UCSD-AML1 (cell line): ENCODE measurements around the gene AQR.
"Not testable (repeated sequence)": the region's sequence is repeated elsewhere in the genome, so short reads cannot be mapped to it uniquely, and the experiment has no call there.

Source experiments
- DNase-seq: peaks from one replicate; lab custom pipeline; 2025; ENCODE audit not compliant: unreplicated experiment; lab: John Stamatoyannopoulos, UW

Gene AQR

GRCh38 chr15:34969340-34970097 lies at the start of gene AQR:
Gene AQR, minus strand, starts transcription at chr15:34969742. Its CDS starts 129 bp downstream, at chr15:34969613.
- peak; percentile 95 for DNase-seq

GRCh38 chr15:35014241-35014640 lies 44.7 kb upstream of the AQR start:
- DNase-seq: no peak

- no peak for DNase-seq
Observed at GRCh38 chr15:35013370-35013769, 43.8 kb upstream of the AQR start.

DNA sequence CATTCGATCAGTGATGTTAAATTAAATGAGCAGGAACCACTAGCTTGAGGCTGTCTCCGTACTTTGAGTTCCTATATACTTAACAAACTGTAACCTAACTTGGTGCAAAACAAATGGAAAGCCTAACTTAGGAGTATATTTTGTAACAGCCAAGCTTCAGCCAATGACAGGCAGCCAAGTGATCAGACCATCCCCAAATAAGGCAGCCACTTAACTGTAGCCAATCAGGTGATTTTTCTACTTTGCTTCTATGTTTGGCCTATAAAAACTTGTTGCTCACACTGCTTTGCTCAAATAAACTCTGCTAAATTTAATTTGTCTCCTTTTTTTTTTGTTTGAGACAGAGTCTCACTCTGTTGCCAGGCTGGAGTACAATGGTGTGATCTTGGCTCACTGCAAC lies 37.9 kb upstream of the AQR start:
- DNase-seq: no peak

DNA sequence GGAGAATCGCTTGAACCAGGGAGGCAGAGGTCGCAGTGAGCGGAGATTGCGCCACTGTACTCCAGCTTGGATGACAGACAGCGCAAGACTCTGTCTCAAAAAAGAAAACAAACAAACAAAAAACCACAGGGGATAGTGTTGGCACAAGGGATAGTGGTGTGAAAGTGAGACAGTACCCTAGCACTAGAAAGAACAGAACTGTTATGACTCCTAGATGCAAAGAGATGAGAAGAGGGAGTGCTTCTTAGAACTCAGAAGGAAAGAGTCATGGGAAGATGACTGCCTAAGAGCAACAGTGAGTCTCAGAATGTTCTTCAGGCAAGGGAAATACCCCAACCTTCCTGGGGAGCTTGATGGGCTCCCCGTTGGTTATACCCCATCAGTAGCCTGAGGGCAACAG lies 36.4 kb upstream of the AQR start:
- no peak for DNase-seq

DNA sequence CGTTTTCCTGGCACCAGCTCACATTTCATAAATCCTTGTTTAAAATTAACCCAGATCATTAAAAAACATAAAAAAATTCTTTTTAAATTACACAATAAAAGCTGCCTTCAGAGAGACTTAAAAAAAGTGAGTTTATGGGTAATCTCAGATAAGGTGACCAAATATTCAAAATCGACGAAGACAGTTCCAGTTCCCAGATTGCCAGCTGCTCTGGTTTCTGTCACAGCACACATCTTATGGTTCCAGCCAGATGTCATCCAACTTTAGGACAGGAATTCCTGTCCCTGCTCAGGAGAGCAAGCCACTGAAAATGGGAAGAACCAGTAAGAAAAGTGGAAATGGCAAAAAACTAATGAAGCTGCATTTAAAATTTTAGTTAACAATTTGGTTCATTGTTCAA lies 34.4 kb upstream of the AQR start:
- DNase-seq: no peak

- no peak for DNase-seq
Observed at GRCh38 chr15:35000511-35000910, 31.0 kb upstream of the AQR start.

DNA sequence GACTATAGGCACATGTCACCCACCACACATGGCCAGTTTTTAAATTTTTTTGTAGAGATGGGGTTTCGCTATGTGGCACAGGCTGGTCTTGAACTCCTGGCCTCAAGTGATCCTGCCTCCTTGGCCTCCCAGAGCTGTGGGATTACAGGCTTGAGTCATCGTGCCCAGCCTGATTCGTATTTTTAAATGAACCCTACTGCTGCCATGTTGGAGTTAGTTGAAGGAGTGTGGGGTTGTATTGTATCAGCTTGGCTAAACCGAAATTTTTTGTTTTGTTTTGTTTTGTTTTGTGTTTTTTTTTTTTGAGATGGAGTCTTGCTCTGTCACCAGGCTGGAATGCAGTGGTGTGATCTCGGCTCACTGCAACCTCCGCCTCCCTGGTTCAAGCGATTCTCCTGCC lies 30.4 kb upstream of the AQR start:
- DNase-seq: no peak

DNA sequence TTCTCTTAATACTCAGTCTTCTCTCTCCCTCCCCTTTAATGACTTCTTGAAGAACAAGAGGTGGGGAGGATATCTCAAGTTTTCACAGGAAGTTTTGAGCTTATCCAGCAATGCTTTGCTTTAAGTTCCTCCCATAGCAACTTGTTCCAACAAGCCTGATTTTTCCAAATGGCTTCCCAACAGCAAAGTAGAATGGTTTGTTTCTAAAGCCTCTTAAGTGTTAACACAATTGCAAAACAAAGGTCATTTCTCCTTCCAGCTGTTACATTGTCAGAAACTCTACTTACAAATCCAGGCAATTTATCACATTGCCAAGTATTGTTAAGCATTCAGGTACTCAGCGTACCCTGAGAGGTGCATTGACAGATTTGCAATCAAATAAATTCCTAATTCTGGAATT lies 25.4 kb upstream of the AQR start:
- DNase-seq: no peak

DNA sequence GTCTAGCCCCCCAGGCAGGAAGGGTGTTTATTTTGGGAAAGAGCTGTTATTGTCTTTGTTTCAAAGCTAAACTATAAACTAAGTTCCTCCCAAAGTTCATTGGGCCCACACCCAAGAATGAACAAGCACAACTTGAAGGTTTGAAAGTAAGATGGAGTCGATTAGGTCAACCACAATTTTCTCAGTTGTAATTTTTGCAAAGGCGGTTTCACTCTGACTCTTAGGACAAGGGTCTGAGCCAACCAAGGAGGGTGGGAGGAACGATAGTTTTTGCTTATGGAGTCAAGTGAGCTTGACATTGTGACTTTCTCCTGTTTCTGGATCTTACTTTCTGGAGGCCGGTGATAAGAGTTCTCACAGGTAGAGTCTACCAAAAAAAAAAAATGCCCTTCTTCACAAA lies 24.3 kb upstream of the AQR start:
- no peak for DNase-seq

DNA sequence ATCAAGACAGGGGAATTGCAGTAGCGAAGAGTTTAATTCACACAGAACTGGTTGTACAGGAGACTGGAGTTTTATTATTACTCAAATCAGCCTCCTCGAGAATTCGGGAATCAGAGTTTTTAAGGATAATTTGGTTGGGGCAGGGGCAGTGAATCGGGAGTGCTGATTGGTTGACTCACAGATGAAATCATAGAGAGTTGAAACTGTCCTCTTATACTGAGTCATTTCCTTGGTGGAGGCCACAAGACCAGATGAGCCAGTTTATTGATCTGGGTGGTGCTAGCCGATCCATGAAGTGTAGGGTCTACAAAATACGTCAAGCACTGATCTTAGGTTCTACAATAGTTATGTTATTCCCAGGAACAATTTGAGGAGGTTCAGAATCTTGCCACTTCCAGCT lies 23.9 kb upstream of the AQR start:
- no peak for DNase-seq

- peak; percentile 87 for DNase-seq
Observed at GRCh38 chr15:34988027-34988902, 18.7 kb upstream of the AQR start, which contains the start of gene ZNF770. Gene ZNF770, minus strand, starts transcription at chr15:34988287. Its CDS starts 4,853 bp downstream, at chr15:34983434.

DNA sequence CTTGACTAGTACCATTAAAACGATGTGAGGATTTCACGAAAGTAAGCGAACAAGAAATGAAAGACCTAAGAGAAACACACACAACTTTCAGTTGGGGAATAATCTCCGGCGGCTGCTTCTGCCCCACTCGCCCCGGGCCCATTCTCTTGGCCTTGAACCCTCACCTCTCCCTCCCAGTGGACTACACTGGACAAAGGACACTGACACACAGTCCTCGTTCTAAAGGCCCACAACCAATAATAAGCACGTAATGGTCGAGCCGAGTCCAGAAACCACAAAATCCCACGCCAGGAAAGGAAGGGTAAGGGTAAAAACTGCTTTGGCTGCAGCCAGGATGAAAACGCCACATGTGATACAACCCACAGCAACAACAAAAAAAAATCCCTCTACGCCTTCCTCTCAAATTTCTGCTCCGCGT lies 18.1 kb upstream of the AQR start:
- no peak for DNase-seq

DNA sequence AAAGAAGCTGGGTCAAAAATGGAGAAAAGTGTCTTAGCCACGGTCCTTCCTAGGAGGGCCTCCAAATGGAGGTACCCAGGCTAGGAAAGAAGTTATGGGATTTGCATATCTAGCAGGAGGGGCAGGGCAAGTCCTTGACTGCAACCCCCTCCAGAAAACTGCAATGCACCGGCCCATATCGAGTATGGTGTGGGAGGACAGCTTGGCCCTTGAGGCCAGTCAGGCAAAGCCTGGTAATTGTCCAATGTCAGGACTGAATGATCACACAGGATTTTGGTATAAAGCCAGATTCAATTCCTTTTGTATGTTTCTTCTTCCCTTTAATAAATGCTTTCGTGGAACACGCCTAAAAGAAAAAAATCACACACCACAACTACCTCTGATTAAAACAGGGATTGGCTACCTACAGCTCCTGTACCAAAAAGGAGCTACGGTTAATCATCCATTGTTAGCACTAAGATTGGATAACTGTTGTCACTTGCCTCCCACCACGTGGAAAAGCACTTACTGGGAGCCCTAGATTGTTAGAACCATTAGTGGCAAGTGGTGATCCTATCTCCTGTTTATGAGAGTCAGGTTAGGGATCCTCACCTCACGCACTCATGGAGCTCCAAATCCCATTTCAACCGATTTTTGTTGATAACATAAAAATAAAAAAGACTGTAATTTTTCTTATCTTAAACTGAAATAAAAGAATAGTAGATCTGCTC lies 17.4 kb upstream of the AQR start:
- no peak for DNase-seq

- DNase-seq: no peak
Observed at GRCh38 chr15:34986326-34986725, 16.8 kb upstream of the AQR start.

GRCh38 chr15:34984889-34985630 lies 15.5 kb upstream of the AQR start:
- no peak for DNase-seq

- no peak for DNase-seq
Observed at GRCh38 chr15:34976743-34977142, 7.2 kb upstream of the AQR start.

GRCh38 chr15:34976073-34976472 lies 6.5 kb upstream of the AQR start:
- DNase-seq: no peak

- no peak for DNase-seq
Observed at GRCh38 chr15:34973512-34973911, 4.0 kb upstream of the AQR start.

DNA sequence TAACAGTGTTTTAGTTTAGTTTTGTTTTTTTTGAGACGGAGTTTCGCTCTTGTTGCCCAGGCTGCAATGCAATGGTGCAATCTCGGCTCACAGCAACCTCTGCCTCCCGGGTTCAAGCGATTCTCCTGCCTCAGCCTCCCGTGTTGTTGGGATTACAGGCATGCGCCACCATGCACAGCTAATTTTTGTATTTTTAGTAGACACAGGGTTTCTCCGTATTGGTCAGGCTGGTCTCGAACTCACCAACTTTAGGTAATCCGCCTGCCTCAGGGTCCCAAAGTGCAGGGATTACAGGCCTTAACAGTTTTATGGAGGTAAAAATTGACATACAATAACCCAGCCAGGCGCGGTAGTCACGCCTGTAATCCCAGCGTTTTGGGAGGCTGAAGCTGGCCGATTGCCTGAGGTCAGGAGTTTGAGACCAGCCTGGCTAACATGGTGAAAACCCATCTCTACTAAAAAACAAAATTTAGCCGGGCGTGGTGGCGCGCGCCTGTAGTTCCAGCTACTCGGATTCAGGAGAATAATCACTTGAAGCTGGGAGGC lies 629 bp upstream of the AQR start:
- not testable (repeated sequence) for DNase-seq

GRCh38 chr15:34964277-34964676 lies 5.3 kb downstream of the AQR start:
- no peak for DNase-seq
